HG03575 (cell line): ENCODE measurements around the gene HOXA13.

Experiments used
- ATAC-seq: cut with Tn5 transposase; IDR thresholded peaks from one replicate; pipeline ENCODE4 v1.9.1; 2021; ENCODE audit not compliant: unreplicated experiment, insufficient number of reproducible peaks, low FRiP score; ENCODE audit errors: extremely low read depth

Gene HOXA13

GRCh38 chr7:27185854-27186667 is 13.8 kb downstream of the HOXA13 start:
- no peak for ATAC-seq

- no peak for ATAC-seq
These were observed 14.7 kb downstream of the HOXA13 start, which contains the start of gene HOXA11 for GRCh38 chr7:27185013-27185853. Gene HOXA11, minus strand, starts transcription at chr7:27185232. Its CDS starts 88 bp downstream, at chr7:27185144.

DNA sequence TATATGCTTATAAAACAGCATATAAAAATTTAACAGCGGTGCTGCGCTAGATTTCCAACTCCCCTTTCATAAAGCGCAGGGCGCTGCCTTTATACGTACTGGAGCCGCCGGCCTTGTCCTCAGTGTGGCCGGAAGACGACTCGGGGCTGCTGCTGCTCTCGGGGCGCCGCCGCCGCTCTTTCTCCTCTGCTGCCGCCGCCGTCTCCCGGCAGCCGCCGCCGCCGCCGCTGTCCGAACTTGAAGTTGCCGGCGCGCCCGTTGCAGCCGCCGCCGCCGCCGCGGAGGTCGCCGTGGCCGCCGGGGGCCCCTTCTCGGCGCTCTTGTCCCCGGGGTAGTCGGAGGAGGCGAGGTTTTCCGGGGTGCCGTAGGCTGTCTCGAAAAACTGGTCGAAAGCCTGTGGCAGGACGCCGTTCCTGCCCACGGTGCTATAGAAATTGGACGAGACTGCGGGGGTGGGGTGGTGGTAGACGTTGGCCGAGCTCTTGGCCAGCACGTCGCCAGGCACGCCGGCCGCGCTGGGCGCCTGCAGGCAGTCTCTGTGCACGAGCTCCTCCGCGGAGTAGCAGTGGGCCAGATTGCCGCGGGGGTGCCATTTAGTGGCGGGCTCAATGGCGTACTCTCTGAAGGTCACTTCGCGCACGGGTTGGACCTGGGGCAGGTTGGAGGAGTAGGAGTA is 15.4 kb downstream of the HOXA13 start:
- no peak for ATAC-seq

DNA sequence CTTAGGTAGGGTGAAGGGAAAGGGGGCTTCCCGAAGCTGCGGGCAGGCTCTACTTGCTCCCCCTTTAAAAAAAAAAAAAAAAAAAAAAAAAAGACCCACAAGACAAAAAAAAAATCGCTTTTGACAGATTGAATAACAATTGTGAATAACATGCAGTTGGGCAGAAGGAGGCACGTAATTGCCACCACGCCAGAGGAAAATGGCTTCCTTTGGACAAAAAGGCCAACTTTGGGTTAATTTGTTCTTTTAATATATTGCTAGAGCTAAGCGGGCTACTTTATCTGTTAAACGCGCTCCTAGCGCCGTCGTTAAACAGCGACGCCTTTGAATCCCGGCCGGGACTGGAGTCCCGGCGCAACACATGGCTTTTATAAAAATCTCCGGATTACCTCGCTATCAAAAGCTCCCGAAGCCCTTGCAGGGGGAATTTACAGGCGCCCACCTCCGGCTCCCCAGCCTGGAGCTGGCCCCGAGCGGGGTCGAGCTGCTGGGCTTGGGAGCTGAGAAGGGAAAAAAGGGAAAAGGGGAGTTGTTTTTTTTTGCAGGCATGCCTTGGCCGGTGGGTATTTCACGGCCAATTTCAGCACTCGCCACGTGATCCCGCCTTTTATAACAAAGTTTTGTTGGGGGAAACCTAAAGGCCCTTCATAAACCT is 16.1 kb downstream of the HOXA13 start:
- no peak for ATAC-seq

DNA sequence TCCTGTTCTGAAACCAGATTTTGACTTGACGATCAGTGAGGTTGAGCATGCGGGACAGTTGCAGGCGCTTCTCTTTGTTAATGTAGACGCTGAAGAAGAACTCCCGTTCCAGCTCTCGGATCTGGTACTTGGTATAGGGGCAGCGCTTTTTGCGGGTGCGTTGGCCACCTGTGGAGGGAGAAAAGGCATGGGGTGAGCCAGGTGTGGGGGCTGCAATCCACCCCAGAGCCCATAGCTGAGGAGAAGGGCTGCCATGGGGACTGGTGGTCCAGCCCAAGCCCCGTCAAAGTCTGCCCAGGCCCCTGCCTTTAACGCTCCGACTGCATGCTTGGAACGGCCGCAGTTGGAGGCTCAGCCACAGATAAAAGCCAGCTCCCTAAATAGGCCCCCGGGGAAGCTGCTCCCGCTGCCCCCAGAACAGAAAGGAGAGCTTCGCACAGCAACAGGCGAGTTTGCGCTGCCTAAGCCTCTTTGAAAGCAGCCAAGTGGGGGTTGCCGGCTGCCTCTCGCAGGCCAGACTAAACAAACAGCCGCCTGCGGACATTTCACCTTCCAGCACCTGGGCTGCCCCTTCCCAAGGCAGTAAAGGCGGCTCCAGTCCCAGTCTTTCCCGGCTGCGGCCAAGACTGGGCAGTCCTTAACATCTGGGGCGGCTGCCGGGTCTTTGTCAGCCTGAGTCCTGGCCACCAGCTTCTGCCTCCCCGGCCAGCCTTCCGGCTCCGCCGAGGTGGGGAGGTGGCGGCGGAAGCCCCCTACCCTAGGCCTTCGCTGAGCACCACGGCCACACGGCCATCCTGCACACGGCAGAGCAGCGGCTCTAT is 16.8 kb downstream of the HOXA13 start:
- no peak for ATAC-seq

GRCh38 chr7:27182285-27182841 is 17.5 kb downstream of the HOXA13 start:
- ATAC-seq = no peak

- no peak for ATAC-seq
These were observed 18.1 kb downstream of the HOXA13 start for GRCh38 chr7:27181795-27182275.

GRCh38 chr7:27180431-27181420 is 19.2 kb downstream of the HOXA13 start:
- no peak for ATAC-seq

DNA sequence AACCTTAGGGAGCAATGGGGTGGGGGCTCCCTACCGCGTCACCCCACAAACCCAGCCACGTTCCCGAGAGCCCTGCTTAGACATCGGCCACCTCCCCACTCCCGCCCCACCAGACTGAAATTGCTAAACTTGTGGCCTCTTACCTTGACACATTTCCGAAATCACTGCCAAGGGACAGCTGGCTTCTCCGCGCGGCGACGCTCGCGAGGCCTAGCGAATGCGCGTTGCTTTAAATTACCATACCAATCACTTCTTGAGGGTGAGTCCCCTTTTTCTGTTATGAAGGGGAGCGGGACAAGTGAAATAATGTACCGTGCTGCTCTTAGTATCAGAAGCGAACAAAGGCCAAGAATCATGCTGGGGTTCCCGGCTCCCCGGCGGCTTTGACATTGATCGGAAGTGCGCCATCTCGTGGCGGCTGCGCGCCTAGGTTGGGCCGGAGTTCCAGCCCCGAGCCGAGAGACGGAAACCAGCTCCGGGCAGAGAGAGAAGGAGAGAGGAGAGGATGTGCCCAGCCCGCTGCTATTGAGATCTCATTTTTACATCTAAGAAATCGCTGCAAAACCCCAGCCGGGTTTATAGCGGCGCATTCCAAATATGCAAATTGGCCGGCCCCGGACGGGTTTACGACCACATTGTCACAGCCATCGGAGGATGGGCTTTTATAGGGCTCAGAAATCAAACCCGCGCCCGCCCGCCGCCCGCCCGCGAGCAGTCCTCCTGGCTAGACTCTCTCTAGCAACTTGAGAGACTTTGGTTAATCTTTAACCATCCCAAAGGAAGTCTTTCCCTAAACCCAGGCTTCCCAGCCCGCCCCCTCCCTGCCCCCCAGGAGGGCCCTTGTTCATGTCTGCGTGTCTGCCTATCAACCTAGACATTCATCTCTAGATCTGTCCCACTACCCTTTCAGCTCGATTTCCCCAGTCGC is 20.1 kb downstream of the HOXA13 start:
- no peak for ATAC-seq

DNA sequence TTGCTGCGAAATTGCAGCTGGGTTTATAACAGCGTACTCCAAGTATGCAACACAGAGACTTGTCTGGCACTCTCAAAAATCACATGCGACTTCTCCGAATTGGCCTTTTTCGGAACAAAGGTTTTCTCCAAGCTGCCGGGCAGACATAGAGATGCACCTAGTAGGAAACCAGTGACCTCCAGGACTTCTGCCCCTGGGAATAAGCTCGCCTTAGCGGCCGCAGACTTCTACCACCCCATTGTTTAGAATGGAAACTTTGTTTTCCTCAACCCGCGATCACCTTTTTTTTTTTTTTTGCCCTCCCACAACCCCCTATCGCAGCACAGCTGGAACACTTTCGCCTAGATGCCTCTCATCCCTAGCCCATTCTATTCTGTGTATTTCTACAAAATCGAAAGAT is 20.9 kb downstream of the HOXA13 start:
- ATAC-seq = no peak

DNA sequence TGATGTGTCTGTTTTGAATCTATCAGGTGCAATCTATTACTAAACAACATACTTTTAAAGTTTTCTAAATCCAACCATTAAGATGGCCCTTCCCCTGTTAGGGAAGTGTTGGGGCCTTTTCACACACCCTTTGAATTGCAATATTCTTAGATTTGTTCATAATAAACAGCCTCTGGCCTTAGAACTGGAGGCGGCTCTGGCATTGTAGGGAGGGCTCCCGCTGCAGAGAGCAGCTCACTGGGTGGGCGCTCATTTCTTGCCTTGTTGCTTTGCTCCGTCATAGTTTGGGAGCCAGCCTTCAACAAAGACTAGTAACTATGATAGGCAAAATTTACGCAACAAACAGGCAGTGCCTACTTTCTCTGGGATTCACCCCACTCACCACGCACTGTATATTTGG is 21.5 kb downstream of the HOXA13 start:
- ATAC-seq = no peak

DNA sequence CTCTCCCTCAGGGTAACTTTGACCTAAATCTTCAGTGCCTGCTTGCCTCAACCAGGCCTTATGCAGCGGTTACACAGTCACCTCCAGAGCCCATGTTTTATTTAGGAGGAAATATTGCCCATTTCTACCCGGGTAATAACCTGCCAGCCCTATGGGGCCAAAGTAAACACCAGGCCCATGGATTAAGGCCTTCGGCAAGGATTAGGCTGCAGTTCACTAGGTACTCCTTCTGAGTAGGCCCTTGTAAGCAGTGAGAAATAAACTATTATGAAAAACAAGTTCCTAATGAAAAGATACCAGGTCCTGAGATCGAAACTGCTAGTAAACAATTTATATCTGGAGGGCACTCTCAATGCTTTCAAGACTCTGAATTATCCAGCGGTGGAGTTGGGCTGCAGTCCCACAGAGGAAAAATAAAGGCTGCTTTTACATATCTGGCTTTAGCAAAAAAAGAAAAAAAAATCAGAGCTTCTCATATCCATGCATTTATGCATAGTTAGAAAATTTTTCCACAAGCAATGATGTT is 22.0 kb downstream of the HOXA13 start:
- no peak for ATAC-seq

DNA sequence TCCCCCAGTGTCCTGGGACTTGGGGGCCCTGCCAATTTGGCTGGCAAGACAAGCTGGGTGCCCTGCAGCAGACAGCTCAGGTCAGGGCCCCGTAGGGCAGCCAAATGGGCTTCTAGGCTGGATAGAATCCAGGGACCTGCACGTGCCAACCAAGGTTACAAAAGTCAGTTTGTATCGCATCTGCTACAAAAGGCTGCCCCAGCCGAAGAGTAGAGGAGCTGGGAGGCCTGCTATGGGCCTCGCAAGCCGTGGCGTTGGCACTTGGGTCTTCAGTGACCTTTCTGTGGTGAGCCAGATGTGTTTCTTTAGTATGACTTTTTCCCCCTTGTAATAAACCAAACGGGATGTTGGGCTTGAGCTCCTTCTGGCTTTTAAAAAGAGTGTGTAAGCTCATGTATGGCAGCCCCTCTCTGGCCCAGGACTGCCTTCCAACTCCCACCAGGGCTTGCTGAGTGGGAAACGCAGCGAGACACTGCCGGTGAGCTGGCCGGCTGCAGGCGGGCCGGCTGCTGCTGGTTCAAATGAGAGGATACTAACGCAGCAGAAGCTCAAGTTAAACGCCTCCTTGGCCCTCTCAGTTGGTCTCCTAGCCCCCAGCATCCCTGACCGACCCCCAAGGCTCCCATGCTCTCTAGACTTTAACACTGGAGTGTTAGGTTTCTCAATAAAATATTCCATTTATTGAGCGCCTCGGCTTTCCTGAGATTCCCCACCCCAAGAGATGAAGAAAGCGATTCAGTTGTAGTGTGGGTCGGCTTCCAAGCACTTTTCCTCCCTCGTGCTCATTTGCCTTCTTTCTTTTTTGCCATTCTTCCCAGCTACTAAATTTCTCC is 22.7 kb downstream of the HOXA13 start:
- ATAC-seq = no peak

DNA sequence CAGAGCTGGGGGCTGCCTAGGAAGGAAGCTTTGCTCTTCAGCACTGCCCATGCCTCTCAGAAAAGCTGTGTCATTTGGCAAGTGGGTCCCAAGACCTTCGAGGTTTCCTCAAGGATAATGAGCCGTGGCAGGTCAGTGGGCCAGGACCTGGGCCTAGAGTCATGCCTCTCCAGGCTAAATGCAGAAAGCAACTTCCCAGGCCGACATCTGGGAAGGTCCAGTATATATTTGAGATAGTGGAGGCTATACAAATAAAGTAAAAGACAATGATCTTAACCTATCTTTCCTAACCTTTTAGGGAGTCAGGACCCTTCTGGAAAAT is 23.4 kb downstream of the HOXA13 start:
- ATAC-seq = no peak
